ENCODE data around the gene PPP6R3. TPM values are rescaled to one million over a fixed set of nuclear protein-coding genes. Genes with fewer than 3 reads are reported as not detected.
"Not testable (repeated sequence)": the region's sequence is repeated elsewhere in the genome, so short reads cannot be mapped to it uniquely, and the experiment has no call there.

The PPP6R3 gene
- total RNA-seq, 1 donor from 2014 or later = 142 TPM

- Mint-ChIP-seq H3K36me3 (ENCODE audit: low read depth) (peaks cover 3% of the 10 kb centered on the region), H3K27me3 (ENCODE audit: insufficient read depth) (peaks cover 5% of the 10 kb centered on the region), H3K9me3 (no peaks in the 10 kb centered on the region), H3K4me3 (no peak overlapping the region), H3K4me1 (ENCODE audit: low read depth) (peaks cover under 1% of the 10 kb centered on the region), H3K27ac (no peak overlapping the region)
- DNase-seq (ENCODE audit: low spot score) = no peak
- intact Hi-C loops (cut with micrococcal nuclease) = no loop called here
Observed at GRCh38 chr11:68454767-68455166, 5.8 kb upstream of the PPP6R3 start.

- intact Hi-C loops (cut with micrococcal nuclease) = no loop called here
- H3K4me3 Mint-ChIP-seq = no peak overlapping the region
- H3K27ac Mint-ChIP-seq = no peak overlapping the region
- no peaks in the 10 kb centered on the region for H3K36me3 Mint-ChIP-seq (ENCODE audit: low read depth)
- H3K27me3 Mint-ChIP-seq (ENCODE audit: insufficient read depth) = peaks cover 5% of the 10 kb centered on the region
- H3K9me3 Mint-ChIP-seq = no peaks in the 10 kb centered on the region
- no peak for DNase-seq (ENCODE audit: low spot score)
- H3K4me1 Mint-ChIP-seq (ENCODE audit: low read depth) = peaks cover 4% of the 10 kb centered on the region
Observed at GRCh38 chr11:68455485-68455884, 5.1 kb upstream of the PPP6R3 start.

- DNase-seq (ENCODE audit: low spot score) = no peak
- H3K27me3 Mint-ChIP-seq (ENCODE audit: insufficient read depth) = peaks cover 5% of the 10 kb centered on the region
- no peak overlapping the region for H3K4me3 Mint-ChIP-seq
- intact Hi-C loops (cut with micrococcal nuclease) = no loop called here
- H3K4me1 Mint-ChIP-seq (ENCODE audit: low read depth) = peaks cover 14% of the 10 kb centered on the region
- H3K27ac Mint-ChIP-seq = no peak overlapping the region
- H3K36me3 Mint-ChIP-seq (ENCODE audit: low read depth) = peaks cover 4% of the 10 kb centered on the region
- H3K9me3 Mint-ChIP-seq = no peaks in the 10 kb centered on the region
Observed at GRCh38 chr11:68457216-68457897, 3.2 kb upstream of the PPP6R3 start.

GRCh38 chr11:68457898-68458249 lies 2.7 kb upstream of the PPP6R3 start:
- no peak overlapping the region for H3K4me3 Mint-ChIP-seq
- no peak for DNase-seq (ENCODE audit: low spot score)
- H3K27ac Mint-ChIP-seq = no peak overlapping the region
- H3K9me3 Mint-ChIP-seq = no peaks in the 10 kb centered on the region
- peaks cover 7% of the 10 kb centered on the region for H3K36me3 Mint-ChIP-seq (ENCODE audit: low read depth)
- H3K4me1 Mint-ChIP-seq (ENCODE audit: low read depth) = peaks cover 19% of the 10 kb centered on the region
- intact Hi-C loops (cut with micrococcal nuclease) = no loop called here
- H3K27me3 Mint-ChIP-seq (ENCODE audit: insufficient read depth) = peaks cover 5% of the 10 kb centered on the region

- peaks cover 21% of the 10 kb centered on the region for H3K4me1 Mint-ChIP-seq (ENCODE audit: low read depth)
- DNase-seq (ENCODE audit: low spot score); H3K27ac Mint-ChIP-seq; H3K27me3 Mint-ChIP-seq (ENCODE audit: insufficient read depth); H3K36me3 Mint-ChIP-seq (ENCODE audit: low read depth); intact Hi-C loops (cut with micrococcal nuclease); H3K9me3 Mint-ChIP-seq; H3K4me3 Mint-ChIP-seq: not testable (repeated sequence)
Observed at GRCh38 chr11:68458340-68458739, 2.2 kb upstream of the PPP6R3 start.

- Mint-ChIP-seq H3K27ac (peak overlapping the region; percentile 91), H3K9me3 (no peaks in the 10 kb centered on the region), H3K4me1 (ENCODE audit: low read depth) (peaks cover 29% of the 10 kb centered on the region), H3K4me3 (peak overlapping the region; percentile 86), H3K36me3 (ENCODE audit: low read depth) (peaks cover 9% of the 10 kb centered on the region), H3K27me3 (ENCODE audit: insufficient read depth) (peaks cover 3% of the 10 kb centered on the region)
- DNase-seq (ENCODE audit: low spot score) = peak; percentile 90
- intact Hi-C loops (cut with micrococcal nuclease) = loop anchor here (1.0 to 10.0 kb wide), 11 partner anchors 13 to 1215 kb away; partner anchors contain the start of genes C11orf24, CDK2AP2, CPT1A and KMT5B
Observed at GRCh38 chr11:68459886-68460740, 439 bp upstream of the PPP6R3 start.

- Mint-ChIP-seq H3K27me3 (ENCODE audit: insufficient read depth) (no peaks in the 10 kb centered on the region), H3K27ac (peak overlapping the region; percentile 86), H3K4me1 (ENCODE audit: low read depth) (peaks cover 40% of the 10 kb centered on the region), H3K4me3 (peak overlapping the region; percentile 80), H3K9me3 (no peaks in the 10 kb centered on the region), H3K36me3 (ENCODE audit: low read depth) (peaks cover 12% of the 10 kb centered on the region)
- intact Hi-C loops (cut with micrococcal nuclease) = loop anchor here (1.0 to 10.0 kb wide), 10 partner anchors 11 to 1213 kb away; partner anchors contain the start of genes C11orf24, CDK2AP2, CPT1A and KMT5B
- no peak for DNase-seq (ENCODE audit: low spot score)
Observed at GRCh38 chr11:68461575-68461917, 994 bp downstream of the PPP6R3 start.

- H3K27ac Mint-ChIP-seq = no peak overlapping the region
- H3K4me1 Mint-ChIP-seq (ENCODE audit: low read depth) = peaks cover 57% of the 10 kb centered on the region
- peak overlapping the region; percentile 62 for H3K4me3 Mint-ChIP-seq
- no peaks in the 10 kb centered on the region for H3K27me3 Mint-ChIP-seq (ENCODE audit: insufficient read depth)
- peaks cover 18% of the 10 kb centered on the region for H3K36me3 Mint-ChIP-seq (ENCODE audit: low read depth)
- intact Hi-C loops (cut with micrococcal nuclease) = loop anchor here (5.0 to 10.0 kb wide), 6 partner anchors 191 to 1211 kb away; partner anchors contain the start of genes C11orf24, CPT1A, KMT5B and LTO1
- DNase-seq (ENCODE audit: low spot score) = no peak
- no peaks in the 10 kb centered on the region for H3K9me3 Mint-ChIP-seq
Observed at GRCh38 chr11:68463714-68464113, 3.2 kb downstream of the PPP6R3 start.

- peaks cover 28% of the 10 kb centered on the region for H3K36me3 Mint-ChIP-seq (ENCODE audit: low read depth)
Observed at GRCh38 chr11:68467201-68467834, 6.8 kb downstream of the PPP6R3 start.

GRCh38 chr11:68468217-68468828 lies 7.8 kb downstream of the PPP6R3 start:
- Mint-ChIP-seq H3K4me1 (ENCODE audit: low read depth) (peaks cover 82% of the 10 kb centered on the region), H3K27ac (peak overlapping the region; percentile 69), H3K4me3 (peak overlapping the region; percentile 68), H3K9me3 (no peaks in the 10 kb centered on the region), H3K36me3 (ENCODE audit: low read depth) (peaks cover 26% of the 10 kb centered on the region), H3K27me3 (ENCODE audit: insufficient read depth) (no peaks in the 10 kb centered on the region)
- no peak for DNase-seq (ENCODE audit: low spot score)
- intact Hi-C loops (cut with micrococcal nuclease) = loop anchor here (10.0 kb wide), 1 partner anchor 1206 kb away; the partner anchor contains the start of gene LTO1

More at GRCh38 chr11:68467201-68467834, 6.8 kb downstream of the PPP6R3 start:
- intact Hi-C loops (cut with micrococcal nuclease) = loop anchor here (10.0 kb wide), 1 partner anchor 1207 kb away; the partner anchor contains the start of gene LTO1
- Mint-ChIP-seq H3K4me3 (no peak overlapping the region), H3K27ac (no peak overlapping the region), H3K9me3 (no peaks in the 10 kb centered on the region), H3K27me3 (ENCODE audit: insufficient read depth) (no peaks in the 10 kb centered on the region), H3K4me1 (ENCODE audit: low read depth) (peaks cover 80% of the 10 kb centered on the region)
- DNase-seq (ENCODE audit: low spot score) = no peak

- H3K4me1 Mint-ChIP-seq (ENCODE audit: low read depth) = peaks cover 85% of the 10 kb centered on the region
- no peaks in the 10 kb centered on the region for H3K9me3 Mint-ChIP-seq
- no peak for DNase-seq (ENCODE audit: low spot score)
- peaks cover 29% of the 10 kb centered on the region for H3K36me3 Mint-ChIP-seq (ENCODE audit: low read depth)
- no peaks in the 10 kb centered on the region for H3K27me3 Mint-ChIP-seq (ENCODE audit: insufficient read depth)
- no peak overlapping the region for H3K27ac Mint-ChIP-seq
- intact Hi-C loops (cut with micrococcal nuclease) = loop anchor here (10.0 kb wide), 1 partner anchor 1206 kb away; the partner anchor contains the start of gene LTO1
- peak overlapping the region; percentile 57 for H3K4me3 Mint-ChIP-seq
Observed at GRCh38 chr11:68469122-68469521, 8.6 kb downstream of the PPP6R3 start.

- Mint-ChIP-seq H3K36me3 (ENCODE audit: low read depth) (peaks cover 32% of the 10 kb centered on the region), H3K9me3 (no peaks in the 10 kb centered on the region), H3K27me3 (ENCODE audit: insufficient read depth) (no peaks in the 10 kb centered on the region), H3K27ac (peak overlapping the region; percentile 35), H3K4me1 (ENCODE audit: low read depth) (peaks cover 88% of the 10 kb centered on the region), H3K4me3 (peak overlapping the region; percentile 57)
- DNase-seq (ENCODE audit: low spot score) = no peak
- intact Hi-C loops (cut with micrococcal nuclease) = loop anchor here (10.0 kb wide), 1 partner anchor 1205 kb away; the partner anchor contains the start of gene LTO1
Observed at GRCh38 chr11:68469642-68470041, 9.1 kb downstream of the PPP6R3 start.

Measured in activated T-helper 1 cell treated with anti-CD3 and anti-CD28 coated beads, Interleukin-12 subunit alpha, Interleukin-12 subunit beta, Interleukin-2, Interleukin-4 antibody, amounts not matched to agents 30 ng/mL and 10 ng/mL and 1 ng/mL, durations not matched to agents 14 hours and 24 hours and 36 hours (primary cell).